G401.6 (cell line): ENCODE measurements around the gene ABCA1.
"Not testable (repeated sequence)": the region's sequence is repeated elsewhere in the genome, so short reads cannot be mapped to it uniquely, and the experiment has no call there.

Experiments used
- FAIRE-seq: peaks from 2 replicates; lab custom pipeline; 2012; peaks lifted over from hg19 to GRCh38; lab: Jason Lieb, UNC

ABCA1 gene

DNA sequence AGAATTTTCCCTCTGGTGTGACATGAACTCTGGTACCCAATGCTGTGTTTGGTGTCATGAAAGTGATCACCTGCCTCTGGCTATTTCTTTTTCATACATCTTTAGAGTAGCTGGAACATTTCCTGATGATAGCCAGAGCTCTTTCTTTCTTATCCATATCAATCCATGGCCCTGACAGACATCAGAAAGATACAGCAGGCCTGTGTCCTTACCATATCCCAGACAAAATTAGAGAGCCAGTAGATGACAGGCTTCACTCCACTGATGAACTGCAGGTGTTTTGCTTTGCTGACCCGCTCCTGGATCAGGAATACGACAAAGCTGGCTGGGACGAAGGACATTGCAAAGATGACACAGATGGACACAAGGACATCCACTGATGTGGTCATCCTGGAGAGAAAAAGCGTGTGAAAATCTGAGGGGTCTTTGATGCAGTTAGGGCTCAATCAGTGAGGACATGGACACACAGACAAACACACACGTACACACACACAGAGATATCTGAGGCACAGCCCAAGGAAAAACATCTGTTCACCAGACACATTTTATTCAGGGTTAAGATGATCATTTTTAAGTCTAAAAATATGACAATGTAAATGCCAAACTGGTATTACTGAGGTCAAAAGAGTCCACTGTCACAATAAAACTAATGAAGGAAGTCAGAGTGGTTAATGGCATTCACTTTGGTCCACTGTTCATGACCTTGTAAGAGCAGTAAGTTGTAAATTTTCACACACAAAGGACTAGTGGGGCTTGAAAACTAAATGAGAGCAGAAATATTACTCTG, 129.6 kb downstream of the ABCA1 start:
- no peak for FAIRE-seq

DNA sequence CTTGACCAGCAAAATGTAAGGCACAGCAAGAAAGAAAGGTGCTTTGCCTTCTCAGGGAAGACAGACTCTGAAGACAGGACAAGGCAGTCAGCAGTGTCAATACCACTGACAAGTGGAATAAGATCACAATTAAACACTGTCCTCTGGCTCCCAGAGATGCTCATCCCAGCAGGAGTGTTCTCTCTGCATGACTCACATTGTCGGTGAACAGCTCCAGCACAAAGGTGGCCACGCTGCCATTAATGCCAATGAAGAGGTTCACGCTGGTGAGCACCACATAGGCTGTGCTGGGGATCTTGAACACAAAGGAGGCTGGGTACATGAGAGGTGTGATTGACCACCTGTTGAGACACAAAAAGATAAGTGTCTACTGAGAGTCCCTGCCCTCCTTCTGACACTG, 132.1 kb downstream of the ABCA1 start:
- no peak for FAIRE-seq

DNA sequence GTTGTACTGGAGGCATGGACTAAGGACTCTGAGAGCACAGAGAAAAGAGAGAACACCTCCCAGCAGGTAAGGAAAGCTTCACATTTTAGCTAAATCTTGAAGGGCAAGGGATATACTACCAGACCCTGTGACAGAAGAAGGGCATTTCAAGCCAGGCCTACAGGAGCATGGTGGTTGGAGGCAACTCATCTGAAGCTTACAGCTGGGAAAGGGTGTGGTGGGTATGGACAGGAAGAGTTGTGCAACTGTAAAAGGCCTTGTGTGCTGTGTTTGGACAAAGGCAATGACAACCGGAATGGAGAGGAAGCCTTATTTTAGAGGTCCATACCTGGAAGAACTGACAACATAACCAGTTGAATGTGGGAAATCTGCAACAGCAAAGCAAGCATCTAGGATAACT, 132.9 kb downstream of the ABCA1 start:
- FAIRE-seq, result no peak

DNA sequence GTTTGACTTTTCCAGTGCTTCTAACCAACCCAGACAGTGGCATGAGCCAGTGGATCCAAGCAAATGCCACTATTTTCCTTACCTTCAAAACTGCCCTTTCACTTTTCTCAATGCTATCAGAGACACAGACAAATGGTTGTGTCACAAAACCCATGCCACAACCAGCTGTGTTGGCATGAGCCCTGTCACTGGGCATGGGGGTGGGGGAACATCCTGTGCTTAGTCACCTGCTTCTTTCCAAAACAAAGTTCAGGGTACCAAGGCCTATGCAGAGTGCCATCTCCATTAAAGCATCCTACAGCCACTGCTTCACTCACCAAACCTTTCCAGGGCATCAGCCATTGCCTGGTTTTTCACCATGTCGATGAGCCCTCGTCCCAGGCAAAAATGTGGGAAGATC, 133.9 kb downstream of the ABCA1 start:
- no peak for FAIRE-seq

DNA sequence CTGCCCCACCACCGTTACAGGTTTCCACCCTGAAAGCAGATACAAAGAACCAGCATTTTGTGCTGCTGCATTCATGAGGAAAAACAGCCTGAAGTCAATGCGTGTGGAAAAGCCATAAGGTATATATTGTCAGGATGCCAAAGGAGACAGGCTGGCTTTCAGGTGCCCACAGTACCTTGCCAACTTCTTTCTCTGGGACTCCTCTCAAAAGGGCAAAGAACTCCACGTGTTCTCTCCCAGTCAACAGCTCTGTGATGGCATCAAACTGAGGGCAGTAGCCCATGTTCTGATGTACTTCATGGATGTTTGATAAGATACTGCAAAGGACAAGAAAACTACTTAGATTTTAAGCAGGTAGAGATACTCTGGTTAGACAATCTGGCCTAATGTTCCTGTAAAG, 139.7 kb downstream of the ABCA1 start:
- FAIRE-seq, result no peak

DNA sequence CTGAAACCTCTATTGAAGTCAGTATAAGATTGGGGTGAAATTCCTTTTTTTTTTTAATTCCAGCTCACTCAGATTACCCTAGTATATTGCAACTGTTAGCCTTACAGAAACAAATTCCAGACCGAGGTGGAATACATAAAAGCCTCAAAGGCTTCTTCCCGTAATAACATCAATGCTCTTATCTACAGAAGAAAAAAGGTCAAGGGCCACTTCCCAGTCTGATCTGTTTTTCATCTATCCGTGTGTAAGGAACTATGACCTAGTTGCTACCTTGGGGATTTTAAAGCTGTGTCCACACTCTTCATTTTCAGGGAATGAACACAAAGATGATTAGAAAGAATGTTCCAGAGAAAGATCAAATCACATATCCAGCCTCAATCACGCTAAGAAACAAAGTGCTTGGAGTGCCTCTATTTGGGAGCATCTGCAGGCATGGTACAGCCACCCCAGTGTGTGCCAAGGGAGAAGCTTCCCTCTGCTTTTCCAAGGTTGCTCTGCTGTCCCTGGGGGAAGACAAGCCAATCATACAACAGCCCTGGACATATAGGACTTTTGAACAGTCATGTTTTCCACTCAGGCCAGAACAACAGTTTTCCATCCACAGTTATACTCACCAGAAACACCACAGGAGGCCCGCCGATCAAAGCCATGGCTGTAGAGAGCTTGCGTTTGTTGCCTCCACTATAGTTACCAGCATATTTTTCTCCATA, 140.5 kb downstream of the ABCA1 start:
- no peak for FAIRE-seq

DNA sequence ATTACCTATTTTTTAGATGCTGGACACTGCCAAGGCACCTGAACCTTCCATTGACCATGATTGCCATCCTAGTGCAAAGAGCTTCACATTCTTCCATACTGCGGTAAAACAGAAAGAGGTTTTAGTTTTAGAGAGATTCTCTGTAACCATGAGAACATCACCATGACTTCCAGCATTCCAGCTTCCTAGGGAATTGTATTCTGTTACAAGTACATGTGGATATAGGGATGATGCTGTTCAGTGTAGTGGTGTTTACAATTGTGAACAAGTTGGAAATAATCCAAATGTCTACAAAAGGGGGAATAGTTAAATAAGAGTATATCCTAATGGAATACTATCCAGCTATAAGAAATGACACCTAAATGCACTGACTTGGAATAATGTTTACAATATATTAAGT, 141.7 kb downstream of the ABCA1 start:
- no peak for FAIRE-seq

DNA sequence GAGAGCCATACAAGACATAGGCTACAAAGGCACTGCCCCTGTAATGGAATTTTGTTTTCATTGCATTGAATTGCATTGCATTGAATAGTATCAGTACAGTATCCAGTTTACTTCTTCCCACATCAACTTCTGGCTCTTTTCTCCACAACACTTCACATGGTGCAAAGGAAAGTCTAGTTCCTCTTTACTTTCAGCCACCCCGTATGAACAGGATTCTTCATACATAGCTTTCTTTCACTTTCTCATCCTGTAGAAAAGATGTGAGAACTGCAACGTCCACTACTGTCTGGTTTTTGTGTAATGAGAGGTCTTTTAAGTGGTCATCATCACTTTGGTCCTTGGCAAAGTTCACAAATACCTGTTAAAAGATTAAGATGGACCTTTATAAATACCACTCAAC, 143.9 kb downstream of the ABCA1 start:
- no peak for FAIRE-seq

DNA sequence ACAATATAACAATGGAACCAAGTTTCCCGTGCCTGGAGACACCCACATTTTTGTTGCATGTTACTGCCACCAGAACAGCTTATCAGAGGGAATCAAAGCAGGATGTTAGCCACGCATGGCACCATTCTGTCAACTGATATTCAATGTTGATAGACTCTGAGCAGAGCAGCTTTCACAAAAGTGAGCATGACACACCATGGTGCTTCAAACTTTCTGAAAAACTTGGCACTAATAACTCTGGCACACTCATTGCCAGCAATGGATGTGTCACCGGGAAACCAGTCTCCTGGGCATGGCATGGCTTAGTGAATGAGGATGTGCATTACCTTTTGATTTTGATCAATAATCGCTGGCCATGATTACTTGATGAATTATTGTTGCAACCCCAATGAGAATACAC, 144.4 kb downstream of the ABCA1 start:
- FAIRE-seq, result no peak

DNA sequence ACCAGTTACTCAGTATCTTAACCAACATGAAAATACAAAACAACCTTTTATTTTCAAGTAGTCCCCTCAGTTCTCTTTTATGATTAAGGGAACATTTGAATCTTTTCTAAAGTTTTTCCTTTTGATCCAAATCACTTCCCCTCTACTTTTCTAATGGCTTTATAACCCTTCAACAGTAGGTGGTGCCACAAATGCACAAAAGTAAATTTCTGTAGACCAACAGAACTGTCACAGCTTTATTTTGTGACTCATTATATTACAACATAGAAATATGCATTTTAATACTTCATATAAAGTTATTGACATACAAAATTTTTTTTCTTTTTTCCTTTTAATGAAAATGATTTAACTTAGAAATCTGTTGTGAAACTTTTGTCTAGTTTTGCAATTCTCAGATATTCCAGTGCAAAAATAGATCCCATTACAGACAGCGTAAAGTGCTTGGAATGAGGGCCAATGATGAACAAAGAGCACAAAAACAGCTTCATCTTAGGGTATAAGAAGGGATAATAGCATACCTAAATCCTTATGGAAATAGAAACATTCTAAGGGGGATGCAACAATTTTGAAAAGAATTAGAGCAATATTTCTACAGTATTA, 147.1 kb downstream of the ABCA1 start:
- FAIRE-seq, result peak; percentile 70

DNA sequence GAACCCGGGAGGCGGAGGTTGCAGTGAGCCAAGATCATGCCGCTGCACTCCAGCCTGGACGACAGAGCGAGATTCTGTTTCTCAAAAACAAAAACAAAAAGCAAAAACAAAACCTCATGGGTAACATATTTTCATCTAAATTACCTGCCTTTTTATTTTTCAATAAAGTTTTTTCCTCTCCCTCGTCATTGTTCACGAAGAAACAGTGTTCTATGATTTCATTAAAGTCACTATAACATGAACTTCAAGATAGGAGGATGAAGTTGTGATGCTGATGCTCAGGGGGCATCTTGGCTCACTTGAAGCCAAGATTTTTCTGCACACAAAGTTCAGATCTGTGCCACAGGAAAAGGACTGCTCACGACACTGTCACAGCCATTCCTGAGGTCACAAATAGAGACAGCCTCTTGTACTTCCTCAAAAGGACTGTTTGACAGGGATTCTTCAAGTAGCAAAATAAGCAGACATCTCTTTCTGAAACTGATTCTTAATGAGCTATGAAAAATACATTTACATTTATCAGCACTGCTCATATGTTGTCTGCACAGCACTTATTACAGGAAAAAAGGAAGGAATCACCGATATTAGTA, 147.9 kb downstream of the ABCA1 start:
- FAIRE-seq, result no peak

DNA sequence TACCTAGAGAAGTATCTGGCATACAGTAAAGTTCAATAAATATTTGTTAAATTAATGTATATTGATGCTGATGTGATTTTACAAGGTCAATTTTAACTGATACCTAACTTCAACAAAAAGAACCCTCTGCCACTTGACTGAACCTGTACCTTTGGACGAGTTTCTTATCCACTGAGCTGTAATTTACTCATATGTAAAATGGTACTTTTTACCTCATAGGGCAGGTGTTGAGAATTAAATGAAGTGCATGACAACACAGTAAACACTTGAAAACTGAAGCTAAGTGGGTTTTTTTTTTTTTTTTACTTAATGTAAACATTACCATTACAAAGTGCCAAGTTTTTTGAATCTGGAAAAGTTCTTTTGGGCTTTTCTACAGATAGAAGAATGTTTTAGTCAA, 148.6 kb downstream of the ABCA1 start:
- no peak for FAIRE-seq

DNA sequence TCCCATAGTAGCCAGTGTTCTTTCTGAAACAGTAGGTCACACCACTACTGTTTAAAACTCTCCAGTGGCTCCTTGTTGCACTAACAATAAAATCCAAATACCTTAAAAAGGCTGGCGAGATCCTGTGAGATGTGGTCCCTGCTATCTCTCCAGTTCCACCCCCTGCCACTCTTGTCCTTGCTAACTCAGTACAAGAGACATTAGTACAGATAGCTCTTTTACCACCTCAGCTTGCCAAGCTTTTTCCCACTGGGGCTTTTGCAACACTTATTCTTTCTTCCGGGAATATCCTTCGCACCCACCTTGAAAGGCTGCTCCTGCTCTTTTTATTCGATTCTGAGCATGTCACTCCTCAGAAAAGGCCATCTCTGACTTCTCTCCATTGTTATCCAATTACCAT, 149.2 kb downstream of the ABCA1 start:
- FAIRE-seq, result no peak

DNA sequence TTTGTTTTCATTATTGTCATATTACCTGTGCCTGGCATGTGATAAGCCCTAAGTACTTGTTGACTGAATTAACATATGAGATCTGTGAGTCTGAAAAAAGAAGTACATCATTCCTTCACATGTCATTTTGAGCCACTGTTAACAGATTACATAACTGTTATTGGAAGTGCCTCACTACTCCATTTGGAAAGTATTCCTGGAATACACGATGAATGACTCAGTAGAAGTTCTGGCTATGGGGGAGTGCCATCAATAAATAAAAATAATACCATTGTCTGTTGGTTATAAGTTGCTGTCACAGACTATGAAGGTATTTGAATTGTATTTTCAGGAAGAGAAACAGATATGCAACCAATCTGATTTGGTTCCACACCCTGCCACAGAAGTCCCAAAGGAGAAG, 151.2 kb downstream of the ABCA1 start:
- FAIRE-seq, result no peak

DNA sequence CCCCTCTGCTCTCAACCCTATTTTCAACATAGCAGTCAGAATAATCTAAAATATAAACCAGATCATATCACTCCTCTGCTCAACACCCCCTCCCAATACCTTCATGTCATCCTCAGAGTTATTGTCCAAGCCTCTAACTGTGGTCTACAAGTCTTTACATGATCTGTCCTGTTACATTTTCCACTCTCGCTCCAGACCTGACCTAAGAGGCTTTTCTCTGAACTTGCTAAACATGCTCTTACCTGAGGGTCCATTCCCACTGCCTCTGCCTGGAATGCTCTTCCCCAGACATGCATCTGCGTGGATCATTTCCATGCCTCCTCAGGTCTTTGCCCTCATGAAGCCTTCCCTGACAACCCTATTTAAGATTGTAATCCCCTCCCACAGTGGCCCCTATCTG, 152.0 kb downstream of the ABCA1 start:
- FAIRE-seq, result no peak

DNA sequence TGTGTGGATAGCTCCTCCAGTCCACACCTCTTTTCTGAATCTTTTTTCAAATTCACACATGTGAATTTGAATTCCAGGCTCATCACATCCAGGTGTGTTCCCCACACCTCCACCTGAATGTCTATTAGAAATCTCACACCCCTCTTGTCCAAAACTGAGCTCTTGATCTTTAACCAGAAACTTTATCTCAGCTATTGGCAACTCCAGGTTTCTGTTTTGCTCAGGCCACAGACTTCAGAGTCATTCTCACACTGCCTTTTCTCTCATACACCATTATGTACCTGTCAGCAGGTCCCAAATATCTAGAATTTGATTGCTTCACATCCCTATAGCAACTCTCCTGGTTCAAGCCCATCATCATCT, 152.4 kb downstream of the ABCA1 start:
- FAIRE-seq, result no peak

DNA sequence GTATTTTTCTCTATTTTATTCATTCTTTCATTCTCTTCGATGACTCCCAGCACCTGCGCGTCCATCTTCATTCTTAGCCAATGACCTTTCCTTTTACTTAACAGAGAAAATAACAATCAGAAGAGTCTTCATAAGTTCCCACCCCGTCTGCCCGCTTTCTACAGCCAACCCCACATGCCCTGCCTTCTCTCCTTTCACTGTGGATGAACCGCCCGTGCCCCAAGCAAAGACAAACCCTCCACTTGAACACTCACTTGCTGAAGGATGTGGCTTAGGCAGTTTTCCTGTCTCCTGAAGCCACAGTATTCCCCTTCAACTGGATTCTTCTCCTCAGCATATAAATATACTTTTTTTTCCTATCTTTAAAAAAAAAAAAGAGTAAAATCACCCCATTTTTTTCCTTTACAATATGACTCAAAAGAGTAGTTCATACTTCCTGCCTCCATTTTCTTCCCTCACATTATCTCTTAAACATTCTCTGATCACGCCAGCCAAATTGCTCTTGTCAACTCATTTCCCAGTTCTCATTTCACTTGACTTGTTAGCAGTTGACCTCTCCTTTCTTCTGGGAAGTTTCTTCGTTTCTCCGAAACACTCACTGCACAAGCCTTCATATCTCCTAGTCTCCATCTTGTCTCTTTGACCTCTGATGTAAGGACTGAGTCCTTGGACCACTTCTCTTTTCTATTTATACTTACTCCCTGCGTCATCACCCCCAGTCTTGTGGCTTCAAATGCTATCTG, 153.0 kb downstream of the ABCA1 start:
- FAIRE-seq, result no peak

DNA sequence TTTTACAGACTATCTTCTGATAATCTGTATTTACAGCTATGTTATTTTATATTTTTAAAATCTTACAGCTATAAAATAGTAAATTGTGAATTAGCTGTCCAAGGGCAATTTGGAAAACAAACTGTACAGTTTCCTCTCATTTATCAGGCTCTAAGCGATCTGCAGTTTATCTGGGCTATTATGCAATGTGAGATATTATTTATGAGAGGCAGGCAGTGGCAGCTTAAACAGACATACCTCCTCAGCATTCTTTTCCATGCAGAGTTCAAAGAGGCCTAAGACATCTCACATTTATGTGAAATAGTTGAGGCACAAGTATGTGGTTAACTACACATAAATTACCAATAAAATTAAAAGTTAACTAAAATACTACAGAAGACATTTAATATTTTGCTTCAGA, 153.8 kb downstream of the ABCA1 start:
- no peak for FAIRE-seq

DNA sequence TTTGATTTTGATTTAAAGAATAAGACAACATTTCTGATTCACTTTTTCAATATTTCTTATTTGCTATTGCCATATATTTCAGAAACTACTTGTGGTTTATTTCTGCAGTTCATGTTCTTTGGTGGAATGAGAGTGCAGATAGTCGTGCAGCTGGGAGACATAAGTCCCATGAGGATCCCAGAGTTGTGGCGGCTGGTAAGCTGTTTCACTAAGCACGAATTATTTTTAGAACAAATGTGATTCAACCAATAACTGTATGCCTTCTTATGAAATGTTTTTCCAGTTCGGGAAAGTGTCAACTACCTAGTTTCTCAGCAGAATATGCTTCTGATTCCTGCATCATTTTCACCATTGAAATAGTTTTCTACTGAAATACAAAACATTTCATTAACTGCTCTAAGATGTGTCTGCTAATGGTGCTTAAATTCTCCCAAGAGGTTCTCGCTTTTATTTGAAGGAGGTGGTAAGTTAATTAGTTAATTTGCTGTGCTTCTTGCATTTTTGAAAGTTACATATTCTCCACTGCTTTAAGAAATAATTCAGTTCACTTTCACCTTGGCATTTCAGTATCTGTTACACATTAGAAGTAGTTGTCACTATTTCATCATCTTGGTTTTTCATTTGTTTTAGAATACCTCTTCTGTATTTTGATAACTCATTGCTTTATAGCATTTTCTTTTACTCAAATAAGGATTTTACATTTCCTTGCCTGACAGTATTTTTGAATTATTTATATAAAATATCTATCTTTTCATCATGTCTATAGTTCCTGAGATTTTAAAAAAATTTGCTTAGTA, 155.0 kb downstream of the ABCA1 start:
- FAIRE-seq, result peak; percentile 62

DNA sequence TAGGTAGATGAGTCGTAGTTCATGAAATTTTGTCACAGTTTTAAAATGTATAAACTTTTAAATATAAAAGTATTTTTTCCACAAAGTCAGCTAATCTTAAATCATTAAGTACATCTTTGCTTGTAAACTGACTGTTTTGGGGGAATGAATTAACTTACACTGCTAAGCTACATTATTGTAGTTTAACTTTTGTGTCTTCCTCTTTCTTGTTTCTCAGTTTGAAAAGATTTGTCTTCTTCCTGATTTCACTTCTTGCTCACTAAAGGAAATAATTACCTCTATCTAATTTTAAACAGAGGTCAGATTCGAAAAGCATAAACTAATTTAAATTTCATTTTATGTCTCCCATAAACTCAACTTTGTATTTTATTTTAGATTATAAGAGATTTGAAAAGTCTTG, 158.3 kb downstream of the ABCA1 start:
- FAIRE-seq, result no peak

DNA sequence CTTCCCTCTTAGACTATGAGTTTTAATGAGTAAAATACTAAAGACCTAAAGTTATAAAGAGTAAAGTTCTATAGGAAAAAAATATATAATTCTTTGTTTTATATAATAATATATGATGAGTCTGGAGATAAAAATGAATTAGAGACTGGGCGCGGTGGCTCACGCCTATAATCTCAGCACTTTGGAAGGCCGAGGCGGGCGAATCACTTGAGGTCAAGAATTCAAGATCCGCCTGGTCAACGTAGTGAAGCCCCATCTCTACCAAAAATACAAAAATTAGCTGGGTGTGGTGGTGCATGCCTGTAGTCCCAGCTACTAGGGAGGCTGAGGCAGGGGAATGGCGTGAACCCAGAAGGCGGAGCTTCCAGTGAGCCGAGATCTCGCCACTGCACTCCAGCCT, 158.9 kb downstream of the ABCA1 start:
- FAIRE-seq, result not testable (repeated sequence)

DNA sequence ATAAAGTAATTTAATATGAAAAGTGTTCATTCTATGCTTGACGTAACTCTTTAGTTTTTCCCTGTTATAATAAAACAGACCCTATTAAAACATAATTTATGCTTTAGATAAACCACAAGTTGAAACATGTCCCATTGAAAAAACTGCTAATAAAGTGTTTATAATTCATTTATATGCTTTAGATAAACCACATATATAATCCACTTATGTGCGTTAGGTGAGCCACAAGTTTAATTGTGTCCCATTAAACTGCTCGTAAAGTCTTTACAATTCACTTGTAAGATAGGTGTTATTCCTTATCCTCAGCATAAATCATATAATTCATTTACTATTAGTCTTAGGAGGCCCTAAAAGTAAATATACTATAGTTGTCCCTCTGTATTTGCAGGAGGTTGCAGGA, 160.4 kb downstream of the ABCA1 start:
- FAIRE-seq, result no peak
